IPS DF 4.7 (cell line): ENCODE measurements around the gene COL19A1.
"Not testable (repeated sequence)": the region's sequence is repeated elsewhere in the genome, so short reads cannot be mapped to it uniquely, and the experiment has no call there.

Experiments used
- DNase-seq: peaks from one replicate; pipeline ENCODE4 v3.0.0-alpha.2; 2013; ENCODE audit warnings: low spot score; ENCODE audit errors: extremely low read depth

The COL19A1 gene

GRCh38 chr6:69958978-69959377 lies 92.6 kb downstream of the COL19A1 start:
- no peak for DNase-seq

GRCh38 chr6:69965974-69966373 lies 99.6 kb downstream of the COL19A1 start:
- not testable (repeated sequence) for DNase-seq

DNA sequence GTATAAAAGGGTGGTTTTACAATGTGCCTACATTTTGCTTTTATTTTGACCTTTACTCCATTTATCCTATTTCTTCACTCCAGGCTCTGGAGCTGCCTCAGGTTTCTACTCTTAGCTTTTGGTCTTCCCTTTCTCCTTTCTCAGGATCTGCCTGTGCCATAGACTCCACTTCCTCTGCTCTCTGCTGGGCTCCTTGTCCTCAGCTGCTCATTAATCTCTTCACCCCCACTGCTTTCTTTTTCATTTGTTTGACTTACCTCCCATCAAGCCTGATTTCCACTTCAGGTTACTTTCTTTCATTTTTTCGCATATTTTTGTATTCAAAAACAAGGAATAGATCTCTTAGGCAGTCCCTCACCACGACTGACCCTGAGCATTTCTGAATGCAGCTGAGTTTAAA lies 106.8 kb downstream of the COL19A1 start:
- peak; percentile 2 for DNase-seq

- DNase-seq: no peak
Observed at GRCh38 chr6:69973763-69974162, 107.4 kb downstream of the COL19A1 start.

DNA sequence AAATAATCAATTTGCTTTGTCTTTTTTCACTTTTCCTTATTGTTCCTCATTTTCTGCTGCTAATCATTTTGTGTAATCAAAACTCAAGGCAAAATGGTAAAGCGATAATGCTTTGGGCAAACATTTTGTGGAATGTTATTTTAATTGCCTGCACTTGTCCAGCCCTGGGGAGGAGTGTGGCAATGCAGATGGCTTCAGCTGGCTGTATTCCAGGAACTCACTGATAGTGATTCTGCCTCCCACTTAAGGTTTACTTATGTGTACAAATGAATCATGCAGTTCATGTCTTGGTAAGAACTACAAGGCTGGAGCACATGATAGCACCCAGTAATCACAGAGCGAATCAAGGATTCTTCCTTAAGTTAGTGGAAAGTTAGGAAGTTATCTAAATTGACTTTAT lies 107.8 kb downstream of the COL19A1 start:
- DNase-seq: no peak

GRCh38 chr6:69976591-69977090 lies 110.3 kb downstream of the COL19A1 start:
- peak; percentile 9 for DNase-seq

DNA sequence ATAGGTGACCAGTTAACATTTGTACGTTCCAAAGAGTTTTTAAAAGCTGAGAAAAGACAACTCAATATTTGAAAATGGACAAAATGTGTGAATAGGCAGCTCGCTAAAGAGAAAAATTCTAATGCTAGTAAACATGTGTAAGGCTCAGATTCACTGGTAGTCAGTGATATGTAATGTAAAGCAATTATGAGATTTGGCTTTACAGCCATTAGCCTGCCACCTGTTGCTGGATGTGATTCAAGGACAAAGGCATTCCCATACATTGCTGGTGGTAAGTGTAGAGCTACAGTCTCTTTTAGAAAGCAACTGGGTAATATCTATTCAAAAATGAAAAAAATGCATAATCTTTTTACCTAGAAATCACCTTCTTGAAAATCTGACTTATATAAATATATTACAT lies 114.3 kb downstream of the COL19A1 start:
- DNase-seq: no peak

DNA sequence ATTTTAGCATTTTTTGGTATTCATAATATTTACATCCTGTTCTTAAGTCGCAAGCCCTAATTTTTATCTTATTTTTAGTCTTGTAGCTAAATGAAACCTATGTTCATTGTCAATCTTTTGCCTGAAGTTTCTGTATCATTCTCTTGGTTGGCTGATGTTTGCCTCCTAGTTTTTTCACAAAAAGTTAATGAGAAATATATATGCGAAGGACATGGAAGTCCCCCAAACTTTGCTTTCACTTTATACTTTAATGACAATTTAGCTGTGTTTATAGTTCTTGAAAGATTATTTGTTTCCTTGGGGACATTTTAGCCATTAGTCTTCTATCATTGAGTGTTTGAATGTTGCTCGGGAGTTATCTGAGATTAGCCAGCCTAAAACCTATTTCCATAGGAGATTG lies 118.2 kb downstream of the COL19A1 start:
- DNase-seq: no peak

- DNase-seq: no peak
Observed at GRCh38 chr6:69985180-69985579, 118.8 kb downstream of the COL19A1 start.

- peak; percentile 1 for DNase-seq
Observed at GRCh38 chr6:69987550-69987949, 121.2 kb downstream of the COL19A1 start.

GRCh38 chr6:69988458-69989126 lies 122.2 kb downstream of the COL19A1 start:
- DNase-seq: no peak

DNA sequence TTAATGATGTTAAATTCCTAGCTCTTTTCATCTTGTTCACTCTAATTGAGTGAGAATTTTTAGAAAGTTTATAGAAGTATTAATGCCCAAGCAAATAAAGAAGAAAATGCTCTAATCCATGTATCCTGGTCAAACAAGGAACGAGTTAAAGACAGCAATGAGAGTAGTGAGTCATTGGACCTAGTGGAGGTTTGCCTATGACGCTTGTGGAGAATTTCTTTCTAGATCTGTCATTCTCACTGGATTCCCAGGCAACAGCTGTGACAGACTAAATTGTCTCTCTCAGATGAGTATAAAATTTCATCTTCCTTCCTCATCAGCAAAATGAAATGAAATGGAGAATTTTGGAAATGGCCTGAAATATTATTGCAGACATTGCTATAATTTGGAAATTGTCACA lies 127.9 kb downstream of the COL19A1 start:
- no peak for DNase-seq

- no peak for DNase-seq
Observed at GRCh38 chr6:70008189-70008588, 141.8 kb downstream of the COL19A1 start.

- DNase-seq: not testable (repeated sequence)
Observed at GRCh38 chr6:70010339-70010738, 144.0 kb downstream of the COL19A1 start.

GRCh38 chr6:70023201-70023600 lies 156.8 kb downstream of the COL19A1 start:
- not testable (repeated sequence) for DNase-seq

- no peak for DNase-seq
Observed at GRCh38 chr6:70028246-70028645, 161.9 kb downstream of the COL19A1 start.

DNA sequence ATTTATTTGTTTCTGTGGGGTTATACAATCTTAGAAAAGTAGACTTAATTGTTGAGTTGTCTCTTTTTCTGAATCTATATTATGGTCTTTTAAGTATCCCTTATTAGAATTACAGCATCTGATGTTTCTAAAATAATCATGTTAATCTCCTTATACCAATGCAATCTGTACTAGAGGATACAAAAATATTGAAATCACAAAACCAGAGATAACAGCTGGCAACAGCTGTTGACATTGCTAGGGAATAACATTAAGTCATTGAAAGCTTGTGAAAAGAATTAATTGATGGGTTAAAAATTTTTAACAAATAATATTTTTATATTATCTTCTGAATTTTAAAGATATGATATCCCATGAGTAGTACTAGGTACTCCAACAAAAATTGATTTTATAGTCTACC lies 162.6 kb downstream of the COL19A1 start:
- DNase-seq: no peak

- DNase-seq: no peak
Observed at GRCh38 chr6:70033781-70034180, 167.4 kb downstream of the COL19A1 start.

- no peak for DNase-seq
Observed at GRCh38 chr6:70037445-70037844, 171.1 kb downstream of the COL19A1 start.

DNA sequence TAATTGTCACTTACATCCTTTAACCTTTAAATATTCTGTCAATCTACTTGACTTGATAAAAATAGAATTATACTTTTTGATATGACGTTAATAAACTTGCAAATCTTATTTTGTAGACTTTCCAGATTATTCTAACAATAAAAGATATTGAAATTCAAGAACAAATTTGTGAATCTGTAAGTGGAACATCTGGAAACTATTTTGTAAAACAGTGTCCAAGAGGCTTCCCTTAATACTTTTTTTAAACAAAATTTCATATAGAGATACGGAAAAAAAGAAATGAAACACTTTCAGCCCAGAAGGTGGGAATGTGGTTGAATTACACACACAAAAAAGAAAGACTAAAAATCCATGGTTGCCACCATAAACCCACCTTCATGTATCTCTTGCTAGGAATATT lies 174.4 kb downstream of the COL19A1 start:
- DNase-seq: no peak

DNA sequence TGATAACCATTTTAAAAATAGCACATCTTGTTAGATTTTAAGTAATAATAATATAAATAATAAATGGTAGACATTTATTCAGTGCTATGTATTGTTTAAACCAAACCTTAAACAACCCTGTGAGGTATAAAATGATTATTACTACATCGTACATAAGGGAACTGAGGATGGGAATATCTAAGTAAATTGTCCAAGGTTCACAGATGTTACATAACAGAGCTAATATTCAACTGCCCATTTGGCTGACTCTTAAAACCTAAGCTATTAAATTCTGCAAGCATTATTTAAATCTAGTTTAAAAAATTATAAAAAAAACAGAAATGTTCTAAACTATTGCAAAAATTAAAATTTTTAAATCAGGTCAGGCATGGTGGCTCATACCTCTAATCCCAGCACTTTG lies 175.1 kb downstream of the COL19A1 start:
- no peak for DNase-seq

DNA sequence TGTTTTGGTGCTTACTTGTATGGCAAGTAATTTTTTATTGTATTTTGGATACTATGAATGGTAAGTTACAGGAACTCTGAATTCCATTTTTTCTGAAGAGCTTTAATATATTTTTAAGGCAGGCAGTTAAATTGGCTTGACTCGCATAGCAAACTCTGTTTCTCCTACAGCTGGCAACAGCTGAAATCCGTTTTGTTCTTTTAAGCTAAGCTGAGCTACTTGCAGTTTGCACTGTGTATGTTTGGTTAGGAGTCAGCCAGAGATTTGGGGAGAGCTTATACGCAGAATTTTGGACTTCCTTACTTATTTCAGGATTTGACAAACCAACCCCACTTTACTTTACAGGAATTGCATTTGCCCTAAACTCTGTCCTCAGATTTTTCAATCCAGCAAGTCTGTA lies 179.1 kb downstream of the COL19A1 start:
- DNase-seq: no peak
